Stimulated activated CD4-positive, alpha-beta T cell treated with anti-CD3 and anti-CD28 coated beads, Interleukin-12 subunit alpha, Interleukin-12 subunit beta, amount 100 ng/mL, for 4 hours (primary cell): ENCODE results near the gene ESPN.
A peak's percentile ranks its signal among the peaks of the same experiment; 100 is the strongest.

Experiments
- DNase-seq: peaks from one replicate; pipeline ENCODE4 v3.0.0-alpha.2; 2020

Gene ESPN

GRCh38 chr1:6466751-6467150 lies 42.2 kb downstream of the ESPN start:
- no peak for DNase-seq

DNA sequence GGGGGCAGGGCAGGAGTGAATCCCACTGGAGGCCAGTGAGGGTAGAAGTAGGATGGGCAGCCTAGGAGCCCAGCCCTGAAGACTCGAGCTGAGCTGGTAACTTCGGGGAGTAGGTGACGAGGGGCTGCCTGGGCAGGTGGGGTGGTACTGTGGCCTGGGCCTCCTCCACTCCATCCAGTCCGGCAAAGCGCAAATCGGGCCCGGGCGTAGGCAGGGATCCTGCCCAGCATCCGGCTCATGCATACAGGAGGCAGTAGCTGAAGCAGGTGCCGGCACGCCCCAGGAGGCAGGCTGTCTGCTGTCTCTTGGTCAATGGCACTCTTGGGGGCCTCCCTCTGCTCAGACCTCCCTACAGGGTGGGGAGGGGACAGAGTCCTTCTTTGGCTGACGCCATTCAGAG lies 42.6 kb downstream of the ESPN start:
- DNase-seq: no peak

GRCh38 chr1:6467744-6468688 lies 43.4 kb downstream of the ESPN start:
- DNase-seq: no peak

GRCh38 chr1:6468729-6469461 lies 44.3 kb downstream of the ESPN start:
- no peak for DNase-seq

DNA sequence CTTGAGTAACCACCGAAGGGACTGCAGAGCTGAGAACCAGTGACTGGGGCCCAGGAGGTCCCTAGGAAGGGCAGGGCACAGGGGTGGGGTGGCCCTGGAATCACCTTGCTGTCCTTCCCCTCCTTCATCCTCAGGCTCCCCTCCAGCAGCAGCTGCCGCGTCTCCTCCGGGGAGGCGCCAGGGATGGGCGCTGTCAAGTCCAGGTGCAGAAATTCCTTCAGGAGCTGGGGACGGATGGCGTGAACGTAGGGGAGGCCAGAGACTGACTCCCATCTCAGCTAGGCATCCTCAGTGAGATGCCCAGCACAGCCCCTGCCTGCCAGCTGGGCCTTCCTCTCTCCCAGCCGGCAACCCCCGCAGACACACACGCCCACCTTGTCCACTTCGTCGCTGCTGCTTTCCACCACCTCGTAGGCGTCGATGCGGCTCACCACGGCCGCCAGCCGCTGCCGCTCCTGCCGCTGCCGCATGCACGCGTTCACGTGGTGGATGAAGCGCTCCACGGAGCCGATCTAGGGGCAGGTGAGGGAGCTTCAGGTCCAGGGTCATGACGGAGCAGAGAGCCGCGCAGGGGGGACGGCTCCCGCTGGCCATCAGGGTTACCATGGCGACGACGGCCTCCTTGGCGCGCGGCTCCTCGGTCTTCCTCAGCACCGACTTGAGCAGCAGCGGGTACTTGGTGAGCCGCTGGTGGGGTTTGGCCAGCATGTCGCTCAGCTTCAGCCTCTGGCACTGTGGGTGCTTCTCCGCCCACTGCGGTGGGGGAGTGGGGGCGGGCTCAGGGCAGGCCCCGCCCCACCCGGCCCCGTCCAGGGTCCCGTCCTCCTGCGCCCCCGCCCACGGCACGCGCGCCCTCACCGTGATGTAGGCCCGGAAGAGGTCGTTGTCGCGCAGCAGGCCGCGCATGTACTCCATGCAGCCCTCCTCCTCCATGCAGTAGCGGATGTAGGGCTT lies 45.8 kb downstream of the ESPN start:
- no peak for DNase-seq

DNA sequence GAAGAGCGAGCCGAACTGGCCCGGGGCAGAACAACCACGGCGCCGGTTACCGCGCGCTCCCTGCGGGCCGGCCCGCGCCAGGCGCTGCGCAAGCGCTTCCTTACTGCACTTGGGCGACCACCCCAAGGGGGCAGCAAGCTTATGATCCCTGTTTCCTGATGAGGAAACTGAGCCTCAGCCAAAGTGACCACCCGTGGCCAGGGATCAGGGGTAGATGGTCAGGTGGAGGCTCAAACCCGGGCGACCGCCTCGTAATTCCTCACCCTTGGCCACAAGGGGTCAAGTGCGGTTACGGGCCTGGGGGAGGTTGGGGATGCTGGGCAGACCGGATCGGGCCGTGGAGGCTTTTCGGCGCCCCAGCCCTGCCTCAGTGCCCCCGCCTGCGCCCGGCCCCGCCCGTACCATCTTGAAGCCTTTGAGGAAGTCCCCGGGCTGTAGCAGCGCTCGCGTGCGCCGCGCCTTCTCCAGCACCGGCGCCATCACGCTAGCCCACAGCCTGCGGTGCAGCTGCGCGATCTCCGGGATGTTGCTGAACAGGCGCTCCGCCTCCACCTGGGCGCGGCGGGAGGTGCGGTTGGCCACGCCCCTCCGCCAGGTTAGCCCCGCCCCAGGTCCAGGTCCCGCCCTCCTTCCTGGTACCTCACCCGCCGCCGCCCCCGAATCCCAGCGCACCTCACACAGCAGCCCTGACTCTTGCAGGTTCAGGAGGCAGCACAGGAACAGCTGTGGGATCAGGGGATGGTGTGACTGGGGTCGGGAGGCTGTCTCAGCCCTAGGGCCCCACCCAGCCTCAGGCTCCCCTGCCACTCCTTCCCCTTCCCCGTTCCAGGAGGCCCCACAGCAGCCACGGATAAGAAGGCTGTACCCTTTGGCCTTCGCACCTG lies 46.8 kb downstream of the ESPN start:
- no peak for DNase-seq

- no peak for DNase-seq
Observed at GRCh38 chr1:6471970-6472368, 47.4 kb downstream of the ESPN start.

DNA sequence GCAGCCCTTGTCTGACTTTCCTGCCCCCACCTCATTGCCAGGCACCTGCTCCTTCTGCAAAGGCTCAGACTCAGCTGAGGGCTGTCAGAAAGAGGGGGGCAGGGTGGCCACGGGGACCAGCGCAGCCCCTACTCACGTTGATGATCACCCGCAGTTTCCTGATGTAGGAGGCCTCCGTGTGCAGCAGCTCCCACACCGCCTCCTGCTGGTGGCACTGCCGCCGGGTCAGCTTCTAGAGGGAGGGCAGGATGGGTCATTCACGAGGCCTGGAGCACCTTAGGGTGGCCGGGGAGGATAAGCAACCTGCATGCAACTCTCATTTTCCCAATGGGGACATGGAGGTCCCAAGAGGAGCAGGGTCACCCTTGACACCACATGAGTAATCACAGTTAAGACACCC lies 47.8 kb downstream of the ESPN start:
- DNase-seq: no peak

- no peak for DNase-seq
Observed at GRCh38 chr1:6473156-6473555, 48.6 kb downstream of the ESPN start.

DNA sequence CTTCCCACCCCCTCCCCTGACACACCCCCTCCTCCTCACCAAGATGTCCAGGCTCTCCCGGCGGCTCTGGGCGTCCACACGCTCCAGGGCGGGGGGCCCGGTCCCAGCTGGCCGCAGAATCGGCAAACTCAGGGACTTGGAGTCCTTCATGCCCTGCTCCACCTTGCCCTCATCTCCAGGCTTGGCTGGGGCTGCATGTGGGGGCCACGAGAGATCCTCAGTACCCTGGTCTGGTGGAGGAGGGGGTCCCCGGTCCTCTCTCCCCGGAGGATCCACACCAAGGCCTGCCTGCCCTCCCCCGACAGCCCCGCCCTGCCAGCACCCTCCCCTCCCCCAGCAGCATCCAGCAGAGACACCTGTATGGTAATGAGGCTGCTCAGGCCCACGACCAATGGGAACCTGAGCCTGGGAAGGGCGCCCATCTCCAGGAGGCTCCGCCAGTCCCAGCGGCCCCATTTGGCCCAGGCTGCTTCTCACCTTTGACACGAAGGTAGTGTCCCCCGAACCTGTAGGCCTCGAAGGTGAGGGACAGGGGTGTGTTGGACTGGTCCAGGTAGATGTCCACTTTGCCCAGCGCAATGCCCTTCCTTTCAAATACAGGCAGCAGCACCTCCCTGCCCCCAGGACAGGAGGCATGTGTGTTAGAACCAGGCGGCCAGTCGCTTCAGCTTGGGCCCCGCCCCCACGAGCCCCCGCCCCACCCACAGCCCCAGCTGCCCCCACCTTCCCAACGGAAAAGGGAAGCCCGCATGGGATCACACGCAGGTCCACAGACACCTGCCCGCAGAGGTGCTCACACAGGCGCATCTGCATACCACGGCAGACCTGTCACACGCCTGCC lies 49.6 kb downstream of the ESPN start:
- no peak for DNase-seq

GRCh38 chr1:6474815-6475282 lies 50.3 kb downstream of the ESPN start:
- DNase-seq: no peak

DNA sequence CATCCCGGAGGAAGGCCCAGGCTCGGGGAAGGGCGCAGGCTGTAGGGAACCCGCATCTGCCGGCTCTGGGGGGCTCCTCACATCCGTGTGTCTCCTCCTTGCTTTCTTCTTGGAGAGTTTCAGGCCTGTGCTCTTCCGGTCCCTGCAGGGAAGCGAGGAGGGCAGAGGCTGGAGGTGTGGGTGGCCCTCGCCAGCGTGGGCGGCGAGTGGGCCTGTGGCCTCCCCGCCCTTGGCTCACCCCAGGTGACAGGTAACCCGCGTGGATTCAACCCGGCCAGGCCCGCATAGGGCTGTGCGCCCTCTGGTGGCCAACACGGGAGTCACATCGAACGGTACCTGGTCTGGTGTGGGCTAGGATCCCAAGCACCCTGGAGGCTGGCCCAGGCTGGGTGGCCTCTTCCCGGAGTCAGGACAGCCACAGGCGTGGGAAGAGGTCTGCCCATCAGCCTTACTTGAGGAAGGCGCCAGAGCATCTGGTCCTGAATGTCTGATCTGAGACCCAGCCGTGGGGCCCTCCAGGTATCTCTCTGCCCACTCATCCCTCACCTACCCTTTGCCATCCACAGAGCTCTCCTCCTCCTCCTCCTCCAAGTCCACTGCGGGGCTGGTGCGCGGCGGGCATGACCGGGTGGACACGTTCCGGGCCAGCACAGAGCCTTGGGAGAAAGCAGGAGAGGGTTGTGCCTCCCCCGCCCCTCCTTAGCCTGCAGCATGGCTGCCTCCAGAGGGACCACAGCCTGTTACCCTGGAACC lies 51.0 kb downstream of the ESPN start:
- peak; percentile 76 for DNase-seq

DNA sequence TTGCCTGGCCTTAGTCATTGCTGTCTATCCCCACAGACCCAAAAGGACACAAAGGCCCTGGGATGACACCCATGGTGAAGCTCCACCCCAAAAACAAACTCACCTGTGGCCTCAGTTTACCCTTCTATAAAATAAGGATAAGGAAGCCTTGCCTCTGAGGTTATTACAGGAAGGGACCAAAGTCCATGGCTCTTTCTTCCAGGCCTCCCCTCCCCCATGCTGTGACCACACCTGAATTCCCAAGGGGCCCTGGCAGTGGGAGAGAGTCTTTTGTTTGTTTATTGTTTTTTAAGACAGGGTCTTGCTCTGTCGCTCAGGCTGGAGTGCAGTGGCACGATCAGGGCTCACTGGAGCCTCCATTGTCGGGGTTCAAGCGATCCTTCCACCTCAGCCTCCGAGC lies 51.9 kb downstream of the ESPN start:
- DNase-seq: no peak

GRCh38 chr1:6477039-6477820 lies 52.7 kb downstream of the ESPN start:
- DNase-seq: no peak

- DNase-seq: no peak
Observed at GRCh38 chr1:6481820-6482219, 57.2 kb downstream of the ESPN start.

- no peak for DNase-seq
Observed at GRCh38 chr1:6483017-6483760, 58.6 kb downstream of the ESPN start.

DNA sequence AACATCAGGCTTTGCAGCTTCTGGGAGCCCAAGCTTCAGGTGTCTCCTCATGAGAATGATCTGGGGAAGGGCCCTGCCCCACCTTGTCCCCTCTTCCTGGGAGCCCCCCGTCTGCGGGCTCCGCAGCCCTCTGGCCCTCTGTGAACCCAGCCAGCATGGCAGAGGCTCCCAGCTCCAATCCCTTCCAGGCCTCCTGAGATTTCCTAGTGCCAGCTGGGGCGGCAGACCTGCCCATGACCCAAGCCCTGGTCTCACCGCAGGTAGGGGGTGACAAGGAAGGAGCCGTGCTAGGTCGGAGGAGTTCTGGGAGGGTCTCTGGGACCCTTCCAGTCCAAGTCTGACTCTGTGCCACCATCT lies 59.2 kb downstream of the ESPN start:
- no peak for DNase-seq

DNA sequence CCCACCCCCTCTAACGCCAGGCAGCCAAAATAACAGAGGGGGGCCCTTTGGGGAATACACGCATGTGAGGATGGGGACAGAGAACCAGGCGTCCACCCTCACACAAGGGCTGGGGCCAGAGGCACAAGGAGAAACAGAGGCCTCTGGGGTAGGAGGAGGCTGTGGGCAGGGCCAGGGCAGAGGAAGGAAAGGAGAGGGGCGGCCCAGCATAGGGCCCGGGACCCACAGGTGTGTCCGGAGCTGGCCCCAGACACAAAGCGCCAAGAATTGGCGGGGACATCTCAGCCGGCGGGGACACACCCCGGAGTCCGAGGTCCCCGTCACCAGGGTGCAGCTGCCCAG lies 60.2 kb downstream of the ESPN start:
- DNase-seq: no peak
